Raji (cell line): ENCODE measurements around the gene PCTP.

ENCODE experiments used
- POLR2A ChIP-seq: IDR thresholded peaks from 2 replicates; pipeline ENCODE4 v1.6.1; 2011; ENCODE audit warnings: low read depth, low read length, control low read depth; ENCODE audit not compliant: insufficient read depth

The PCTP gene

DNA sequence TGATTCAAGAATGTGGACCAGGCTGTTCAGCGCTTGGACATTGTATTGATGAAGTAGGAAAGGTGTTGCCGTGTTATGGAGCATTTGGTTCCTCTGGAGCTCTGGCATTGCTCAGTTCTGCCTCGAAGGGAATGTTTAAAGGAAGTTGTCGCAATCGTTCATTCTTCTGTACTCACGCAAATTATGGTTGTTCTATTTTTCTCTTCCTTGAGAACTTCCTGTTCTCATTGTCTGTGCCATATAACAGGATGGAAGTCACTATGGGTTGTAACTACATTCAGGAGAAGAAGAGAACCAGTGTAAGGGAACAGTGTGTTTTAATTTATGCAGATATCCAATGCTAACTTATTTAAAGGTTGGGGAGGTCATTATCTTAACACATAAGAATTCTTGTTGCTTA, 13.0 kb downstream of the PCTP start:
- no peak for TF ChIP-seq POLR2A

DNA sequence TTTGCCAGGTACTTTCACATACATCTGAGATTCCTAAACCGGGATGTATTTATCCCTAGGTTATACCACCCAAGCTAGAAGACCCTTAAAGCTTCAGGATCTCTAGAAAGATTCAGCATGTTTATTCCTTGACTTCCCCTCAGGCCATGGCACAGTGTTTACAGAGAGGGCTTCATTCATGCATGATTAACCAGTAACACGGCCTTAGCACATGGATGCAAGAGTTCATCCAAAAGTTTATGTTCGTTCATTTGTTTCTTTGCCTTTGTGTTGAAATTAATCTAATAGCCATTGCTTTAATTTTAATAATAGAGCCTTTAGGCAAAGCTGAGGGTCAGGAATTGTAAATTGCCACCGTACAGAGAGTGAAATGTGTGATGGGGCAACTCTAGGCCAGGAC, 13.8 kb downstream of the PCTP start:
- no peak for TF ChIP-seq POLR2A

DNA sequence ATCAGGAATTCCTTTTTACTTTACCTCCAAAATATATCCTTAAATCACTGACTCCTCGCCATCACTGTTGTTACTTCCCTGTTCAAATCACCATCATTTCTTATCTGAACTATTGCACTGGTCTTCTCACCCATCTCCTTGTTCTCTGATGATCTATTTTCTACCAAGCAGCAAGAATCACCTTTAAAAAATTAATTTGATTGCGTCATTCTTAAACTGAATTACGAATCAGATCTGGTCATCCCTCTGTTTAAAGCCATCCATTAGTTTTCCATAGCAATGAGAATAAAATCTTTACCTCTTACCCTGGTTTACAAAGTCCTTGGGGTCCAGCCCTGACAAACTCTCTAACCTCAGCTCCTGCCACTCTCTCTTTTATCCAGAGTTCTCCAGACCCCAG, 14.6 kb downstream of the PCTP start:
- TF ChIP-seq POLR2A, result no peak

DNA sequence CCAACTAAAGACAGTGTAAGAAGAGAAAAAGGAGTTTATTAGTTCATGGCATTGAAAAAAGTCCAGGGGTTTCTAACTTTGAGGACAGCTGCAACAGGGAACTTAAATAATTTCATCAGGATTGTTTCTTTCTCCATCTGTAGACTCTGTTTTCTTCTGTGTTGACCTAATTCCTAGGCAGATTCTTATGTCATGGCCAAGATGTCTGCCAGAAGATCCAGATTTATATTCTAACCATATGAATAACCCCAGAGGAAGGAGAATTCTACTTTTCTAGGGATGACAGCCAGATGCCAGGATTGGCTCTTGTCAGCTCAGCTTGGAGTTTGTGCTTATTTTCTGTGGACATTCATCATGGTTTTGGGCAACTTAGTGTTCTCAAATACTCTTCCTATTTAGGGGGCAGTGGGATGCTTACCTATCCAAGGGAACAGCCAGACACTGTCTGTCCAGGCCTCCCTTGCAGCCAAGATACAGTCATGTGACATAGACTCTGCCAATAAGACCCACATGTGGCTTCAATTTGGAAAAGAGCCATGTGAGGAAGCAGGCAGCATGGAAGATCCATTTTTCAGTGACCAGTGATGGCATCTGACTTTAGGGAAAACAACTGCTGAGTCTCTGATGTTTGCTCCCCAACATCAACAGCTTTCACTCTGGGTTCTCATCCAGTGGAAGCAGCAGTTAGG, 18.2 kb downstream of the PCTP start:
- TF ChIP-seq POLR2A, result no peak

DNA sequence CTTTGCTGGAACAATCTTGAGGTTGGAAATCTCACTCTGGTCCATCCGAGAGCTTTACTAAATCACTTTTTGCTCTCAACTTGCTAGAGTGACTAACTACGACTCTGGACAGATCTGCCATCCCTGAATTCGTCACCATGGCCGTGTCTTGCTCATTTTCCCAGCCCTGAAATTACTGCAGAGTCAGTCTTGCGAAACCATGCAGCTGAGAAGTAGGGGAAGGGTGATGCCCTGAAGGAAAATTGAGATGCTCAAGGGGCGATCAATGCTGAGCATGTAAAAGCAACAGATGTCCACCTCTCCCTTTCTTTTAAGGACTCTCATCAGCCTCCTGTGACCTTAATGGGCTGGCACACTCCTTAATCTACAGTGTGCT, 18.8 kb downstream of the PCTP start:
- TF ChIP-seq POLR2A, result no peak

DNA sequence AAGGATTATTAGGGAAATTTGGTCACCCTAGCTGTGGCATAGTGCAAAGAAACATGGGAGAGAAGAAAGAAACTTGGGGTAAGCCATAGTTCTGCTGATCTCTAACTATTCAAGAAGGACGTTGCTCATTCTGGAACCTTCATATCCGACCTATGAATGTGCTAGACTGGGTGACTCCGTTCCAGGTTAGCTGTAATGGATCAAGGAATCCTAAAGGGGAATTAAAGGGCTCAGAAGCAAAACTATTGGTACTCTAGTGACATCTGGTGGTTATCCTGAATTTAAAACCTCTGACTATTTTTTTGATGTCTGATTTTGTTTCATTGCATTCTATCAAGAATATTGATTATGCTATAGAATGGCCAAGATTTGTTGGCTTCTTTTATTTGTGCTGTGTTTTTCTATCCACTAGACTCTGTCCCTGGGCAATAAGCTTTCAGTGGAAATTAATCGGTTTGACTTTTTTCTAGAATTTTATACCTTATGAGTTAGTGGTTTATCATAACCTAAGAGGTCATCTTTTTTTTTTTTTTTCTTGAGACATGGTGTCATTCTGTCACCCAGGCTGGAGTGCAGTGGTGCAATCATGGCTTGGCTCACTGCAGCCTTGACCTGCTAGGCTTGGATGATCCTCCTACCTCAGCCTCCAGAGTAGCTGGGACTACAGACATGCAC, 19.5 kb downstream of the PCTP start:
- TF ChIP-seq POLR2A, result no peak

DNA sequence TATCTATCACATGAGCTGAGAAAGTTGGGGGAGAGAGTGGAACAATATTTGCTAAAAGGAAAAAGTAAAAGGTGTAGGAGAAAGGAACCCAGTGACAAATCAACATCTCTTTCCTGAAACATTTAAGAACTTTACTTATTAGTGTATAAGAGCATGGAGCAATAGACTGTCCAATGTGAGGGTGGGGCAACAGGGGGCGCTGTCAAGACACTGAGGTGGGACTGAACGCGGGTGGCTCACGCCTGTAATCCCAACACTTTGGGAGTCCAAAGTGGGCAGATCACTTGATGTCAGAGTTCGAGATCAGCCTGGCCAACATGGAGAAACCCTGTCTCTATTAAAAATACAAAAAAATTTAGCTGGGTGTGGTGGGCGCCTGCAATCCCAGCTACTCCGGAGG, 21.2 kb downstream of the PCTP start:
- no peak for TF ChIP-seq POLR2A

DNA sequence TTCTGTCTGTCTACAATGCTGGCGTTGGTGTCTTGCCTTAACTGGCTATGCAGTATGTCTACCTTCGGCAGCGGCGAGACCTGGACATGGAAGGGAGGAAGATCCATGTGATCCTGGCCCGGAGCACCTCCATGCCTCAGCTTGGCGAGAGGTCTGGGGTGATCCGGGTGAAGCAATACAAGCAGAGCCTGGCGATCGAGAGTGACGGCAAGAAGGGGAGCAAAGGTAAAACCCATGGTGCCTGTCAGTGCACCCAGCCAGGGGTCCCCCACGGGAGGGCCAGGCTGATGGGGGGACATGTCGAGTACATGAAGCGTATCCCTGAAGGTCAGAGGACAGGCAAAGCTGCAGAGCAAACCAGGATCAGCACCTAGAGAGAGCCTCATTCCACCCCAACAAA, 22.8 kb downstream of the PCTP start:
- TF ChIP-seq POLR2A, result no peak

DNA sequence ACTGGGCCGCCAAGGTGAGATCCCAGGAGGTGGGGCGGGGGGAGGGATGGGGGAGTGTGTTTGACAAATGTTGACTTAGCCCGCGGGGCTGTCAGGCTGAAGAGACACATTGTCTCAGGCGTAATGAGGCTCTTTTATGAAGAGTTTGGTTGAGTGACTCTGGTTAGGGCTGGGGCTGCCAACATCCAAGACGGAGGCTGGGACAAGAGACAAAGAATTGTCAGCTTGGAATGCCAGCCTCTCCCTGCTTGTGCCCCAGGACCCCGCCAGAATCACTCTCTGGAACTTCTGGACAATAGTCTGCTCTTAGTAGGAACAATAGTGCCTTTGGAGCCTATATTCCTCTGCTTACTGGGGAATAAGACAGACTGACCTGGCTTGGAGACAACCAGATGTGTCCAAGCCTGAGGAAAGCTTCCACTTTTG, 24.0 kb downstream of the PCTP start:
- no peak for TF ChIP-seq POLR2A

DNA sequence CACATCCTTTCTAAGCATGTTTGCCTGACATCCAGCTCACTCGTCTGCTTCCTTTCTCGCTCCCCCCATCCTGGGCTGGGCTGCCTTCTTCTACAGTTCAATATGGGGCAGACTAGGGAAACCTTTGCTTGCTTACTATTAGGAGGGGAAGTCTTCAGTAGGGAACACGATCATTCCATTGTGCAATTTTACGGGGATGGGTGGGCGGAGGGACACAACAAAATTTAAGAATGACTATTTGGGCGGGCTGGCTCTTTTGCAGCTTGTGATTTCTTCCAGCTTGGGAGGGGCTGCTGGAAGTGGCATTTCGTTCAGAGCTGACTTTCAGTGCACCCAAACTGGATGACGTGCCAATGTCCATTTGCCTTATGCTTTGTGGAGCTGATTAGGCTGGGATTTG, 25.4 kb downstream of the PCTP start:
- TF ChIP-seq POLR2A, result no peak

DNA sequence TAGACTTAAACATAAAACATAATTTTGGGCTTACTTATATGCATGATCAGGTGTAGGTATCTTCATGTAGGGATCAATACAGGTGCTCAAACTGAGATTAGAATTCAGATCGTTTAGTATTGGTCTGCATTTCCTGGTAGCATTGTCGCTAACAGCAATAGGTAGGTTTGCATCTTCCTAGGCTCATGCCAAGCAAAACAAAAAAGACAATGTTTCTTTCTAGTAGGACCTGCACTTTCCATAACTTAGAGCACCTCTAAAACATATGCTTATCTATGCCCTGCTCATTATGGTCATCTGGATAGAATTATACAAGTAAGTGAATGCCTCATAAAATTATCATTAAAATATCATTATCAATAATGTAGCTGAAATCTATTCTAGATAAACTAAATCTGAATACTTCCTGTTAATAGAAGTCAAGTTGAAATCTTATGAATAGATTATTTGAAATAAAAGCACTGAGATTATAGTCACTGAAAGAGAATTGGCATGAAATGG, 26.7 kb downstream of the PCTP start:
- TF ChIP-seq POLR2A, result no peak

DNA sequence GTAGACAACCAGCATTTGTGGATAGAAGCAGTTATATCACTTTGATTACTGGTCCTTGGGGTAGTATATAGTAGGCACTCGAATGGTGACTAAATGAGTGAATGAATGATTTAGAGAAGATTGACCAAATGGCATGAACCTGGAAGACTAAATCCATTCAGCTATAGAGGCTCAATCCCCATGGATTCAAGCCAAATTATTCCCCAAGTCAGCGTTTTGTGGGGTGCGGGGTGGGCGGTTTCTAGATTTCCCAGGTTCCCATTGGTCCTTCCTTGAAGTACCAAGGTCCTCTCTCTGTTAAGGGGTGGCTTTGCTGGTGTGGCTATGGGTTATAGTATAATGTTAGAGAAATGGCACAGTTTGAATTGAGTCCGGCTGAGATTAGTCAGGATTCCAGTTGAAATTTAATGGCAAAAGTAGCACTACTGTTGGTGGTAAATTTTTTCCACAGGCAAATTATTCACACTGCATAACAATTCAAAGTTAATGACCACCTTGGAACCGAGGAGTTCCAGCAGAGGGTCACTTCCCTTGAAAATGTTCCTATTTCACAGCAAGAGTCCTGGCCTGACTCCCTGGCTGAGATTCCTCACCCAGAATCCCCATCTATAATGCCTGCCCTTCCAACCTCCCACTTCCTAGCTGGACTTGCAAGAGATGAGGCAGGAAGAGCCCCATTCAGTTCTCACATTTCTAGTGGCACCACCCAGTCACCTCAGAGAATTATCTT, 27.7 kb downstream of the PCTP start:
- TF ChIP-seq POLR2A, result no peak

DNA sequence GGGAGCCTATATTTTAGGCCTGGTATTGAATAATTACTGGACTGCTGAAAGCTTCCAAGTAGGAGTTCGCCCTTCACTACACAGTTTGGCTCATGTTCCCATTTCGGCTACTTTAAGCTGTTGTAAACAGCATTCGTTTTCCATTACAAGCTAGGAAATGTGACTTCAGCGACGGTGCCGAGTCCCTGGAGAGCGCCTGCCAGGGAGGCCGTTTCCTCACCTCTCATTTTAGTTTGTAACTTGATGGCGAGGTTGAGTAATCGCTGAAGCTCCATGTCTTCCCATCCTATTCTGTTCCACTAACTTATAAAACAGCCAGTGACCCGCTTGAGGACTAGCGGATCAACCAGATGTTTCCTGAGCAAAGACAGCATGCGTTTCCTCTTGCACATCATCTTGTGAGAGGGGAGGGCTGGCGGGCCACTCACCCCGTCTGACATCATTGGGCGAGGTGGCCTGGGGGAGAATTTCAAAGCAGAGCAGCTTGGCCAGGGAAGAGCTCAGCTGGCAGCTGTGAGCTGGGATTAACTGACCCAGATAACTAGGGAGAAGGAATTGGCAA, 32.9 kb downstream of the PCTP start:
- TF ChIP-seq POLR2A, result no peak

DNA sequence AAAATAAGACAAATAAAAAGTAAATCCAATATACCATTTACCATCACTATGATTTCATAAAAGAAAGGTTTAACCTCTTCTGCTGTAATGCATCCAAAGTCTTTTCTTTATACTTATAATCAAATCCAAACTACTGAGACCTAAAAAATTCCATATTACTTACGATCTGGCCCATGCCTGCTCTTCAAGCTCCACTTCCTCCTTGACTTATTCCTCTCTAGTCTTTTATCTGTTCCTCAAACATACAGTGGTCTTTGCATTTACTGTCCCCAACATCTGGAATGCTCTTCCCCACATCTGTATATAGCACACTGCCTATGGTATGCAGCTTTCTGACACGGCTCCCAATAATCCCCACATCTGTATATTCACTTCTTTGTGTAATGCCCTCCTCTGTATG, 33.8 kb downstream of the PCTP start:
- TF ChIP-seq POLR2A, result no peak

DNA sequence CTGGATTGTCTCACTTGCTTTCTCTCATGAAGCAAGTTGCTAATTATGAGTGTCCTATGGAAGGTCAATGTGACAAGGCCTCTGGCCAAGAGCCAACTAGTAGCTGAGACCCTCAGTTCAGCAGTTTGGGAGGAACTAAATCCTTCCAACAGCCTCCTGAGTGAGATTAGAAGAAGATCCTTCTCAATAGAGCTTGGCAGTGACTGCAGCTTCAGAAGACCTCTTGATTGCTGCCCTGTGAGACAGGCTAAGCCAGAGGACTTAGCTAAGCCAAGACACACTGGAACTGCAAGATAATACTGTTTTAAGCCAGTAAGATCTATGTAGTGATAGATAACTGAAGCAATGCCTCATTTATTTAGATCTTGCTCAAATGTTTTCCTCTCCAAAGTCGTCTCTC, 34.3 kb downstream of the PCTP start:
- TF ChIP-seq POLR2A, result no peak

DNA sequence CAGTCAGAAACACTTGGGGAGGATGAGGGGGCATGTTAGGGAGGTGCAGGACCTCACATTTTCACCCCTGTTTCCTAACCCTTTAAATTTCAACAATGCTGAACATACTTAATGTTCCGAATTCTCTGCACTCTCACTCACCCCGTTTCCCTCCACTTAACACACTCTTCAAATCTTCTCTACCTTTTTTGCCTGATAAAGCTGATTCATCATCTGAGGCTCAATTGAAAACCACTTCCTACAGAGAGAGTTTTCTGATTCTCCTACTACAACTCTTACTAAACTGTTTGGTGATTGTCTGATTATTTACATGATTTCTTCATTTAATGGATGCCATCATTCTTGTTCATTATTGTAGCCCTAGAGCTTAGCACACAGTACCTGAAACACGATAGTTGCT, 42.4 kb downstream of the PCTP start:
- no peak for TF ChIP-seq POLR2A
